Measurements from ENCODE around the gene CXCR6.
"Not testable (repeated sequence)": the region's sequence is repeated elsewhere in the genome, so short reads cannot be mapped to it uniquely, and the experiment has no call there.

The CXCR6 gene

DNA sequence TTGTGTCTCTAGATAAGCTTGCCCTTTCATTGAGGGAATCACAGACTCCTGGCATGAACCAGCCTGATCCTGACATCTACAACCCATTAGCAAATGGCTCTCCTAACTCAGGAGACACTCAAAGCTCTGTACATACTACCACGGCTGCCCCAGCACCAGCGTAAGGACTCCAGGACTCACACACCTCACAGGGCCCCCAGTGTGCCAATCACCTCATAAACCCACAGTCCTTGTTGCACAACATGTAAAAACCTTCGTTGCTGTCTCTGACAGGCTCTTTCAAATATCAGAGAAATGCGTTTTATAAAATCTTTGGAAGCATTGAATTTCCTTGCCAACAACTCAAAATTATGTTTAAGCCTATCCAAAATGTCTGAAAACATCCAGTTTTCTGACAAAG is 45.1 kb downstream of the CXCR6 start:
- no peak for DNase-seq (ENCODE audit: low read depth in 2 of 2)

- DNase-seq (ENCODE audit: low read depth in 2 of 2): no peak
These were observed 45.5 kb downstream of the CXCR6 start for GRCh38 chr3:45988804-45989203.

- no peak for DNase-seq (ENCODE audit: low read depth in 2 of 2)
These were observed 46.9 kb downstream of the CXCR6 start for GRCh38 chr3:45990181-45990580.

DNA sequence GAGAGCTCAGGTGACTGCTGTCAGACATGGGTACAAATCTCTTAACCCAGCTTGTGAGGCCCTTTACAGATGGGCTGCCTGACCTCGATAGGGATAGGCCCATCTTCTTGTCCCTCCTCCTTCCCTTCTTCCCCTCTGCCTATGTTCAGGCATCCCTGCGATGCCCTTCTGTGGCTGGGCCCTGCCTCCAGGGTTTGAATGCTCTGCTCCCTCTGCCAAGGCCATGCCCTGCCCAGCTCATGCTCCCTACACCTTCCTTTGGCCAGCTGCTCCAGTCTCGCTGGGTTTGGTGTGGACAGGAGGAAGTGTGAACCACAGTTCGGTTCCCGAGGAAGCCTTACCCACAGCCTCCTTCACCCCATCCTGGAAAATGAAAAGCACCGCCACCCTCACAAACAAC is 48.1 kb downstream of the CXCR6 start:
- no peak for DNase-seq (ENCODE audit: low read depth in 2 of 2)

DNA sequence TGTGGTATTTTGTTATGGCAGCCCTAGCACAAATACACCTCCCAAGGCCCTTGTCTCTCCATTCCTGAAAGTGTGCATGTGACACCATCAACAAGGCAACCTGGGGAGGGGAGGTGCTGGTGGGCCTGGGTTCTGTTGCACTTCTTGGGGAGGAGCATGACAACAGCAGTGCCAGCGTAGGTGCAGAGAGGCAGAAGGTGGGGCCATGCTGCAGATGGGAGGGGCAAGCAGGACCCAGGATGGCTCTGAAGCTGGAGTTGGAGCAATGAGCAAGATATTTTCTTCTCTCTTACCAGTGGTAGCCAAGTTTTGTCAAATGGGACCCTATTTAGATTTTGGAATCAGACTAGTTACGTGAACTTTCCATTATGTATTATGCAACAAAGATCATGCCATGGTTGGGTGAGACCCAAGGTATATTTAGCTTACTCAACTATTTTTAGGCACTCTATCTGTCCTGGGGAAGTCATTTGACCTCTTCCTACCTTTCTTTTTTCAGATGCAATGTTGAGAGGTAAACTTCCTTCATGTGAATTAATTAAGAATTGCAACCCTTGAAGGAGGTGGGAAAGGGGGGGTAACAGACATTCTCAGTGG is 49.0 kb downstream of the CXCR6 start:
- no peak for DNase-seq (ENCODE audit: low read depth in 2 of 2)

DNA sequence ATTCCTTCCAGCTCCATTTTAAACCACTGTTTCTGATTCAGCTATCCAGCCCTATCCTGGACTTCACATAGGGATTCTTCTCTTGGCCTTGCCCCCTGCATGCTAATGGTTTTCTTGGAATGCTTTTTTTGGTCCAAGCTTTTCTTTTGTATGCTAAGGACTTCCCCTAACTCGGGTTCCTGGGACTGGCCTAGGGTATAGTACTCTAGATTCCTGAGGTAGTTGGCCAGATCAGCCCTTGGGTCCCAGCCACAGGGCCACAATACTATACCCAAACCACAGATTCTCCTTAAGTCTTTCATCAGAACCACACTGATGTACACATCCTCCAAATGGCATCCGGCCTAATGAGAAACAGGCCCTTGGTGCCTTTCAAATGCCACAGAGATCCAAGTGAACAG is 49.6 kb downstream of the CXCR6 start:
- DNase-seq (ENCODE audit: low read depth in 2 of 2): no peak

DNA sequence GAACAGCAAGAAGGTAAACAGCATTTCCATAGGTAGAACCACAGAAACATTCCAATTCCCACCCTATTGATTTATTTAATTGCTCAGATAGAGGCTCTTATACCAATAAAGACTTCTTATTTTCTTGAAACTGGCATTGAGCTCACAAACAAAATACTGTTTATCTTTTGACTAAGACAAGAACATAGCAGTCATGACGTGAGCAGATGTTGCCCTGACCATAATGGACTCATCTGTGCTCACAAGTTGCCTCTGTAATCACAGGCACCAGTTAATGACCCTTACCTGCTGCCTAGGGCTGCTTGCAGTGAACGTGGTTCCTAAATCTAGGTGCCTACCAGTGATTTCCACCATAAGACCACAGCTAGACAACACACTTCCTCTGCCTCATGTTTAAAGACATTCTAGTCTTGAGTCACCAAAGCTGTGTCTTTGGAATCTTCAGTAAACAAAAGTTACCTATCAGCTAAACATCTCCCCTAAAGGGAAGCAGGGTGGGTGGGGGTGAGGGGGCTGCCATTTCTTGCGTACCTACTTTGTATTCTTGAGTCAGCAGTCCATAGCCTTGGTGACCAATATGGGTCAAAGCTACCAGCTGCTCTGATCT is 50.3 kb downstream of the CXCR6 start:
- no peak for DNase-seq (ENCODE audit: low read depth in 2 of 2)

- DNase-seq (ENCODE audit: low read depth in 2 of 2): peak in 1 of 2 donors; percentile 22
These were observed 51.4 kb downstream of the CXCR6 start for GRCh38 chr3:45994419-45995235.

DNA sequence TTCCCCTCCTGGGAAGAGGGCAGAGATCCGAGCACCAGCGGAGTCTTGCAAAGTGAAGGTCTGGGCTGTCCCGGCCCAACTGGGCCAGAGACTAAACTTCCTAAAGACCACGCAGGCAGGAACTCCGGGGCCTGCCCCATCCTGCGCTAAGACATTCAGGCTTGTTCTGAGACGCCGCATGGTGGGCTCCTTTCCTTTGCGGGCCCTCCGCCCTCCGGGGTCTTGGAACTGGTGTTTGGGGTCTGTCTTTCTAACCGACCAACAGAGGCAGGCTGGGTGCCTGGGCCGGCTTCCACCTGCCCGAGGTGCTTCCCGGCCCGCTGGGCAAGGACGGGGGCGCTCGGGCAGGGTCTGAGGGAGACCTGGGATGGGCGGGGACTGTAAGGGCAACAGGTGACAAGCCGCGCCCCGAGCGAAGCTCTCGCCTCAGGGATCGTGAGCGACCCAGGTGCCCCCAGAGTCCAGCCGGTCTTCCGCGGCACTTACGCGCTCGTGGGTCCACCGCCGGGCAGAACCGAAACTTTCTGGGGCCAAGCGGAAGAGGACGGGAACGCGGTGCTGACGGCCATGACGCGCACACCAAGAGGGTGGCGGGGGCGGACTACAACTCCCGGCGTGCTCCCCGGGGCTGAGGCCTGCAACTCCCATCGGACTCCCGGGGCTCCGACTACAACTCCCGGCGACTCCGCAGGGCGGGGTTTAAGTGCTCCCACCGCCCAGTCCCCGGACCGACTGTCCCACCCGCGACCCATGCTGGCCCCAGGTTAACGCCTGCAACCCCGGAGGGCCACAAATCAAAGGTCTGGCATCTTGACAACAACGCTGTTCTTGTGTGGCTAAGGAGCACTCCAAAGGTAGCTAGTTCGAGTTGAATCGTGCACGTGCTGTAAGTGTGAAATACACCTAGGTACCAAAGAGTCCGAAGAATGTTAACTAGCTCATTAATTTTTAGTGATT is 52.2 kb downstream of the CXCR6 start, which contains the start of gene FYCO1:
FYCO1 (minus strand) TSS at position 589 of the 957 bp plus-strand sequence. CDS start 10,914 bp downstream, outside the sequence.
- peak; percentile 82 to 90 for DNase-seq (ENCODE audit: low read depth in 2 of 2)

GRCh38 chr3:45997499-45997898 is 54.2 kb downstream of the CXCR6 start:
- DNase-seq (ENCODE audit: low read depth in 2 of 2): not testable (repeated sequence)

DNA sequence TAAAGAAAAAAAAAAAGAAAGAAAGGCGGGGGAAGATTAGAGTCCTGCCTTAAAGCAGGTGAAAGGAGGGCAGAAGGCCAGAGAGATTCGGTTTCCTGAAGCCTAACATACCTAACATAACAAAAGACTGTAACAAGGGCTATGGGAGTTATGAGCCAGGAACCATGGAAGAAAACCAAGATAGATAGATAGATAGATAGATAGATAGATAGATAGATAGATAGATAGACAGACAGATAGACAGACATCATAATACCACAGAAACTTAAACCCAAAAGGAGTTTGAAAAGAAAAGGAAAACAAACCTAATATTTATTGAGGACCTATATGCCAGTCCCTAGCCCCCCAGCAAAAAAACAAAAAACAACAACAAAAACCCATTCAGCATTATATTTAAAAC is 54.7 kb downstream of the CXCR6 start:
- no peak for DNase-seq (ENCODE audit: low read depth in 2 of 2)

All from stimulated activated CD4-positive, alpha-beta T cell treated with anti-CD3 and anti-CD28 coated beads, Interleukin-4, amount 100 ng/mL, for 48 hours (primary cell).